Measurements from ENCODE around the gene CELF1.

- TF ChIP-seq, protein P1, sequence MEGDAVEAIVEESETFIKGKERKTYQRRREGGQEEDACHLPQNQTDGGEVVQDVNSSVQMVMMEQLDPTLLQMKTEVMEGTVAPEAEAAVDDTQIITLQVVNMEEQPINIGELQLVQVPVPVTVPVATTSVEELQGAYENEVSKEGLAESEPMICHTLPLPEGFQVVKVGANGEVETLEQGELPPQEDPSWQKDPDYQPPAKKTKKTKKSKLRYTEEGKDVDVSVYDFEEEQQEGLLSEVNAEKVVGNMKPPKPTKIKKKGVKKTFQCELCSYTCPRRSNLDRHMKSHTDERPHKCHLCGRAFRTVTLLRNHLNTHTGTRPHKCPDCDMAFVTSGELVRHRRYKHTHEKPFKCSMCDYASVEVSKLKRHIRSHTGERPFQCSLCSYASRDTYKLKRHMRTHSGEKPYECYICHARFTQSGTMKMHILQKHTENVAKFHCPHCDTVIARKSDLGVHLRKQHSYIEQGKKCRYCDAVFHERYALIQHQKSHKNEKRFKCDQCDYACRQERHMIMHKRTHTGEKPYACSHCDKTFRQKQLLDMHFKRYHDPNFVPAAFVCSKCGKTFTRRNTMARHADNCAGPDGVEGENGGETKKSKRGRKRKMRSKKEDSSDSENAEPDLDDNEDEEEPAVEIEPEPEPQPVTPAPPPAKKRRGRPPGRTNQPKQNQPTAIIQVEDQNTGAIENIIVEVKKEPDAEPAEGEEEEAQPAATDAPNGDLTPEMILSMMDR (IDR thresholded peaks at IDR 0.05; ENCODE audit: insufficient read depth, low read length, poor library complexity, severe bottlenecking), result no peak
- TF ChIP-seq EZH2phosphoT487 (conservative IDR thresholded peaks at IDR 0.05; ENCODE audit: low read length), result no peak
Measured at GRCh38 chr11:47436726-47437125, 116.2 kb downstream of the CELF1 start.
